Globus pallidus (tissue), 1 donor: ENCODE measurements around the gene GBX1.

Experiments
- DNase-seq: peaks from one replicate; pipeline ENCODE4 v3.0.0-alpha.2; 2015; ENCODE audit warnings: low spot score

Gene GBX1

GRCh38 chr7:151167197-151167961, at the start of gene GBX1:
GBX1 (minus strand) TSS chr7:151167694; CDS start chr7:151167548, 146 bp downstream.
- DNase-seq: no peak

- no peak for DNase-seq
Measured at GRCh38 chr7:151215396-151215795, 47.9 kb upstream of the GBX1 start.

- DNase-seq: no peak
Measured at GRCh38 chr7:151213826-151214225, 46.3 kb upstream of the GBX1 start.

GRCh38 chr7:151212626-151213025, 45.1 kb upstream of the GBX1 start:
- DNase-seq: no peak

GRCh38 chr7:151211155-151211772, 43.8 kb upstream of the GBX1 start:
- DNase-seq: no peak

- no peak for DNase-seq
Measured at GRCh38 chr7:151210087-151210854, 42.8 kb upstream of the GBX1 start, which contains the start of gene H2BK1. H2BK1 (minus strand) TSS chr7:151210488; CDS start chr7:151210318, 170 bp downstream.

GRCh38 chr7:151209588-151209987, 42.1 kb upstream of the GBX1 start:
- DNase-seq: no peak

GRCh38 chr7:151208253-151208862, 40.9 kb upstream of the GBX1 start:
- DNase-seq: no peak

GRCh38 chr7:151207804-151208203, 40.3 kb upstream of the GBX1 start:
- DNase-seq: no peak

GRCh38 chr7:151207315-151207714, 39.8 kb upstream of the GBX1 start:
- DNase-seq: no peak

GRCh38 chr7:151206914-151207313, 39.4 kb upstream of the GBX1 start:
- no peak for DNase-seq

- DNase-seq: no peak
Measured at GRCh38 chr7:151205730-151206129, 38.2 kb upstream of the GBX1 start.

- DNase-seq: no peak
Measured at GRCh38 chr7:151204383-151205032, 37.0 kb upstream of the GBX1 start.

- no peak for DNase-seq
Measured at GRCh38 chr7:151202836-151203235, 35.3 kb upstream of the GBX1 start.

GRCh38 chr7:151201751-151202150, 34.3 kb upstream of the GBX1 start:
- no peak for DNase-seq

- DNase-seq: no peak
Measured at GRCh38 chr7:151201344-151201743, 33.9 kb upstream of the GBX1 start.

GRCh38 chr7:151198945-151199848, 31.7 kb upstream of the GBX1 start:
- DNase-seq: peak; percentile 3

- DNase-seq: no peak
Measured at GRCh38 chr7:151197932-151198331, 30.4 kb upstream of the GBX1 start.

GRCh38 chr7:151195616-151196450, 28.3 kb upstream of the GBX1 start:
- DNase-seq: no peak

GRCh38 chr7:151194188-151194587, 26.7 kb upstream of the GBX1 start:
- DNase-seq: no peak
